ENCODE measurements around the gene ATL3. TPM values are rescaled to one million over a fixed set of nuclear protein-coding genes. Genes with fewer than 3 reads are reported as not detected.

ATL3 gene
- total and polyA plus RNA-seq, 4 donors: 5.9 to 33.6 (median 16.2) TPM

DNA sequence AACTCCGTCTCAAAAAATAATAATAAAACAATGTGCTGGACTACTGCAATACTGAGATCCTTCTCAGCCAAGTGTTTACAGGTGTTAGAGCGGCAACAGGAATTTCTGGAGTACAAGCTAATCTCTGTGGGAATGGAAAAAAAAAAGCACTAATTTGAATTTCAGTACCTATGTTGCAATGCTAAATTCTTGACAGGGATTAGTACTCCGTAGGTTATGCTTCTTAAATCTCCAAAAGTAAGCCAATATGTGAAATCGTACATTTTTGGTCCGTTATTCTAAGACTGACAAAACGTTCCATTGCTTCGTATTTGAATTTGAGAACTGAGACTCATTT is 1.1 kb downstream of the ATL3 start:
- WGBS: 28% methylated on average over 7 of the region's 7 CpGs
- Histone ChIP-seq H3K4me1 (ENCODE audit: control insufficient read depth in 4 of 4, insufficient read depth in 4 of 4, low read length in 3 of 4) (peaks cover 5 to 11% (median 9%) of the 10 kb centered on the region in 4 donors), H3K9me3 (ENCODE audit: control insufficient read depth in 4 of 4, low read length in 3 of 4) (no peaks in the 10 kb centered on the region), H3K27ac (ENCODE audit: low read depth in 1 of 2, low read length in 2 of 2) (peak overlapping the region; percentile 93 to 95), H3K27me3 (ENCODE audit: control insufficient read depth in 4 of 4, insufficient read depth in 4 of 4, low read length in 3 of 4) (no peaks in the 10 kb centered on the region), H3K36me3 (ENCODE audit: control insufficient read depth in 4 of 4, insufficient read depth in 3 of 4, low read depth in 1 of 4, low read length in 3 of 4) (peaks cover 0 to 2% (median 0%) of the 10 kb centered on the region in 4 donors), H3K9ac (ENCODE audit: low read depth in 1 of 2, low read length in 2 of 2) (peak overlapping the region; percentile 80 to 88), H3K4me3 (ENCODE audit: low read depth in 1 of 3, low read length in 3 of 3) (peak overlapping the region; percentile 85 to 96 (median 85))
- no peak for DNase-seq (ENCODE audit: low spot score)
- no peak for TF ChIP-seq RAD21 (IDR thresholded peaks at IDR 0.05)
- no peak for TF ChIP-seq GABPA (IDR thresholded peaks at IDR 0.05 in 1 of 2, conservative IDR thresholded peaks at IDR 0.05 in 1 of 2)
- TF ChIP-seq NR2F2 (IDR thresholded peaks at IDR 0.05): no peak
- TF ChIP-seq HNF4G (IDR thresholded peaks at IDR 0.05): no peak
- no peak for TF ChIP-seq FOXA2 (IDR thresholded peaks at IDR 0.05)
- TF ChIP-seq RXRA (IDR thresholded peaks at IDR 0.05): no peak
- TF ChIP-seq, protein P1, sequence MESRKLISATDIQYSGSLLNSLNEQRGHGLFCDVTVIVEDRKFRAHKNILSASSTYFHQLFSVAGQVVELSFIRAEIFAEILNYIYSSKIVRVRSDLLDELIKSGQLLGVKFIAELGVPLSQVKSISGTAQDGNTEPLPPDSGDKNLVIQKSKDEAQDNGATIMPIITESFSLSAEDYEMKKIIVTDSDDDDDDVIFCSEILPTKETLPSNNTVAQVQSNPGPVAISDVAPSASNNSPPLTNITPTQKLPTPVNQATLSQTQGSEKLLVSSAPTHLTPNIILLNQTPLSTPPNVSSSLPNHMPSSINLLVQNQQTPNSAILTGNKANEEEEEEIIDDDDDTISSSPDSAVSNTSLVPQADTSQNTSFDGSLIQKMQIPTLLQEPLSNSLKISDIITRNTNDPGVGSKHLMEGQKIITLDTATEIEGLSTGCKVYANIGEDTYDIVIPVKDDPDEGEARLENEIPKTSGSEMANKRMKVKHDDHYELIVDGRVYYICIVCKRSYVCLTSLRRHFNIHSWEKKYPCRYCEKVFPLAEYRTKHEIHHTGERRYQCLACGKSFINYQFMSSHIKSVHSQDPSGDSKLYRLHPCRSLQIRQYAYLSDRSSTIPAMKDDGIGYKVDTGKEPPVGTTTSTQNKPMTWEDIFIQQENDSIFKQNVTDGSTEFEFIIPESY (IDR thresholded peaks at IDR 0.05): no peak
- TF ChIP-seq, protein P2, sequence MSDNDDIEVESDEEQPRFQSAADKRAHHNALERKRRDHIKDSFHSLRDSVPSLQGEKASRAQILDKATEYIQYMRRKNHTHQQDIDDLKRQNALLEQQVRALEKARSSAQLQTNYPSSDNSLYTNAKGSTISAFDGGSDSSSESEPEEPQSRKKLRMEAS (IDR thresholded peaks at IDR 0.05): no peak
- no peak for TF ChIP-seq HNF4A (conservative IDR thresholded peaks at IDR 0.05)
- TF ChIP-seq, protein P3, sequence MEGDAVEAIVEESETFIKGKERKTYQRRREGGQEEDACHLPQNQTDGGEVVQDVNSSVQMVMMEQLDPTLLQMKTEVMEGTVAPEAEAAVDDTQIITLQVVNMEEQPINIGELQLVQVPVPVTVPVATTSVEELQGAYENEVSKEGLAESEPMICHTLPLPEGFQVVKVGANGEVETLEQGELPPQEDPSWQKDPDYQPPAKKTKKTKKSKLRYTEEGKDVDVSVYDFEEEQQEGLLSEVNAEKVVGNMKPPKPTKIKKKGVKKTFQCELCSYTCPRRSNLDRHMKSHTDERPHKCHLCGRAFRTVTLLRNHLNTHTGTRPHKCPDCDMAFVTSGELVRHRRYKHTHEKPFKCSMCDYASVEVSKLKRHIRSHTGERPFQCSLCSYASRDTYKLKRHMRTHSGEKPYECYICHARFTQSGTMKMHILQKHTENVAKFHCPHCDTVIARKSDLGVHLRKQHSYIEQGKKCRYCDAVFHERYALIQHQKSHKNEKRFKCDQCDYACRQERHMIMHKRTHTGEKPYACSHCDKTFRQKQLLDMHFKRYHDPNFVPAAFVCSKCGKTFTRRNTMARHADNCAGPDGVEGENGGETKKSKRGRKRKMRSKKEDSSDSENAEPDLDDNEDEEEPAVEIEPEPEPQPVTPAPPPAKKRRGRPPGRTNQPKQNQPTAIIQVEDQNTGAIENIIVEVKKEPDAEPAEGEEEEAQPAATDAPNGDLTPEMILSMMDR (IDR thresholded peaks at IDR 0.05; ENCODE audit: low read depth, low read length, missing input control): no peak
- TF ChIP-seq SP1 (IDR thresholded peaks at IDR 0.05): no peak
- no peak for TF ChIP-seq JUND (IDR thresholded peaks at IDR 0.05)
- TF ChIP-seq FOXA1 (IDR thresholded peaks at IDR 0.05): no peak
- TF ChIP-seq, protein P4, sequence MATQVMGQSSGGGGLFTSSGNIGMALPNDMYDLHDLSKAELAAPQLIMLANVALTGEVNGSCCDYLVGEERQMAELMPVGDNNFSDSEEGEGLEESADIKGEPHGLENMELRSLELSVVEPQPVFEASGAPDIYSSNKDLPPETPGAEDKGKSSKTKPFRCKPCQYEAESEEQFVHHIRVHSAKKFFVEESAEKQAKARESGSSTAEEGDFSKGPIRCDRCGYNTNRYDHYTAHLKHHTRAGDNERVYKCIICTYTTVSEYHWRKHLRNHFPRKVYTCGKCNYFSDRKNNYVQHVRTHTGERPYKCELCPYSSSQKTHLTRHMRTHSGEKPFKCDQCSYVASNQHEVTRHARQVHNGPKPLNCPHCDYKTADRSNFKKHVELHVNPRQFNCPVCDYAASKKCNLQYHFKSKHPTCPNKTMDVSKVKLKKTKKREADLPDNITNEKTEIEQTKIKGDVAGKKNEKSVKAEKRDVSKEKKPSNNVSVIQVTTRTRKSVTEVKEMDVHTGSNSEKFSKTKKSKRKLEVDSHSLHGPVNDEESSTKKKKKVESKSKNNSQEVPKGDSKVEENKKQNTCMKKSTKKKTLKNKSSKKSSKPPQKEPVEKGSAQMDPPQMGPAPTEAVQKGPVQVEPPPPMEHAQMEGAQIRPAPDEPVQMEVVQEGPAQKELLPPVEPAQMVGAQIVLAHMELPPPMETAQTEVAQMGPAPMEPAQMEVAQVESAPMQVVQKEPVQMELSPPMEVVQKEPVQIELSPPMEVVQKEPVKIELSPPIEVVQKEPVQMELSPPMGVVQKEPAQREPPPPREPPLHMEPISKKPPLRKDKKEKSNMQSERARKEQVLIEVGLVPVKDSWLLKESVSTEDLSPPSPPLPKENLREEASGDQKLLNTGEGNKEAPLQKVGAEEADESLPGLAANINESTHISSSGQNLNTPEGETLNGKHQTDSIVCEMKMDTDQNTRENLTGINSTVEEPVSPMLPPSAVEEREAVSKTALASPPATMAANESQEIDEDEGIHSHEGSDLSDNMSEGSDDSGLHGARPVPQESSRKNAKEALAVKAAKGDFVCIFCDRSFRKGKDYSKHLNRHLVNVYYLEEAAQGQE (IDR thresholded peaks at IDR 0.05): no peak
- TF ChIP-seq YY1 (IDR thresholded peaks at IDR 0.05): no peak
- TF ChIP-seq EGR1 (IDR thresholded peaks at IDR 0.05; ENCODE audit: low read depth in 2 of 2): no peak

Measured in liver (tissue), 9 donors.